Pons (tissue), 1 donor: ENCODE results near the gene MAP6.
"Not testable (repeated sequence)": the region's sequence is repeated elsewhere in the genome, so short reads cannot be mapped to it uniquely, and the experiment has no call there.

Source experiments
- DNase-seq: peaks from one replicate; pipeline ENCODE4 v3.0.0-alpha.2; 2016; ENCODE audit warnings: low spot score

Gene MAP6

DNA sequence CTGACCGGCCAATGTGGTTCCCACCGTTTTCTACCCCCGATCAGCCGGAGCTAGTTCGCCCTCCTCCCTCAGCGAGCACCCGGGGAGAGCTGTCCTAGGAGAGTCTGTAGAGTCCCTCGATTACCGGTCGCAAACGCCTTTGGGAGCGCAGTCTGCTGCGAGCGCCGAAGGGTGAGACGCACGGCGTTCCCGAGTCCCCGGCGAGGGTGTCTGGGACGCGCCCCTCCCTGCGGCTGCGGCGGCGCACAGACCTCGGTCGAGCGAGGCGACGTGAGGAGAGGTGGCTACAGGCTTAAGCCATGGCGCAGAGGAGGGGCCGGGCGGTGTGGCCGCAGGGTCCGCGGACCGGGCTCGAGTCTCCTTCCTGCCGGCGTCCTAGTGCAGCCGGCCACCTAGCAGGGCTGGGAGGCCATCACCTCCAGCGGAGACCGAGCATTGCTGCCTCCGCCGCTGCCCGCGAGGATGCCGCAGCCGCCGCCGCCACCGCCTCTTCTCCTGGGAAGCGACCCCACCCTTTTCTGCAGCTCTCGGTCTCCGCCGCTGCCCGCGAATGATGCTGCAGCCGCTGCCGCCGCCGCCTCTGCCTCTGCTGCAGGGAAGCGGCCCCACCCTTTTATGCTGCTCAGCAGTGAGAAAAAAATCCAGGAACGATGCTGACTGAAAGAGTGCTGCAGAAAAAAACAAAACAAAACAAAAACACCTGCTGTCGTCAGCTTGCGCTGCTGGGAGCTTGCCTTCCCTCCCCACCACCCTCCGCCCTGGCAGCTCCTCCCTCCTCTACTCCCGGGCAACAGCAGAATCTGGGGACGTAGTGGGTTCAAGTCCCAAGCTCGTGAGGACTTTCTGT, at the start of gene MAP6:
Gene MAP6, minus strand, starts transcription at position 588 of the 847 bp plus-strand sequence. CDS start 669 bp downstream, outside the sequence.
- DNase-seq: peak; percentile 32

DNA sequence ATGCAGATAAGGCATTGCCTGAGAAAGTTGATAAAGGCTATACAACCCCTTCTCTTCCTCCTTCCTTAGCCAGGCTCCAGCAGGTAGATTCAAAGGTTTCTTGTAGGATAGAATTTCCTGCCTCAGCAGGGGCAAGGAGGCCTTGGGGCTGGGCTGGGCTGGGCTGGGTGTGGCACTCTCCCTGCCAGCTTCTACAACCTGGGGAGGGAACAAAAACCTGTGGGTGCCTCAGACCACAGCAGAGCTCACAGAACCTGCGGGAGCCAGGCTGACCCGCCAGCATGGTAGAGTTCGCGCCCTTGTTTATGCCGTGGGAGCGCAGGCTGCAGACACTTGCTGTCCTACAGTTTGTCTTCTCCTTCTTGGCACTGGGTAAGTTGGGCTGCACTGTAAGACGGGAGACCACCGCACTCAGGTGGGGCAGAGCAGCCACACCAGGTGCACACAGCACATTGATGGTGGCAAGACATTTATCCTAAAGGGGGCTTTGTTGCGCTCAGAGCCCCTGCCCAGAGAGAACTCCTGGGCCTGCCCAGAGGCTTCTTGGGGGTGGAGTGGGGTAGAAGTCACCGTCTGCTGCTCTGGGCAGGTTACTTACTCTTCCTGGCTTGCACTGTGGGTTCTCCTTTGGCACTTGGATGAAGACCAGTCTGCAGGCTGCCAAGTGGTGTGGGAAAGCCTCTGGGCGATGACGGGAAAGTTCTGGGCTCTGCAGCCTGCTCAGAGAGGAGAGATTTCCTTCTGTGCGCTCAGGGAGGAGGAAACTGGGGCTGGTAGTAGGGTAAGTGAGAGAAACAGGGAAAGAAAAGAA, 49.0 kb upstream of the MAP6 start, which contains the start of gene MOGAT2:
Gene MOGAT2, plus strand, starts transcription at position 231 of the 811 bp plus-strand sequence. Its CDS starts 51 bp downstream, at position 282.
- DNase-seq: no peak

DNA sequence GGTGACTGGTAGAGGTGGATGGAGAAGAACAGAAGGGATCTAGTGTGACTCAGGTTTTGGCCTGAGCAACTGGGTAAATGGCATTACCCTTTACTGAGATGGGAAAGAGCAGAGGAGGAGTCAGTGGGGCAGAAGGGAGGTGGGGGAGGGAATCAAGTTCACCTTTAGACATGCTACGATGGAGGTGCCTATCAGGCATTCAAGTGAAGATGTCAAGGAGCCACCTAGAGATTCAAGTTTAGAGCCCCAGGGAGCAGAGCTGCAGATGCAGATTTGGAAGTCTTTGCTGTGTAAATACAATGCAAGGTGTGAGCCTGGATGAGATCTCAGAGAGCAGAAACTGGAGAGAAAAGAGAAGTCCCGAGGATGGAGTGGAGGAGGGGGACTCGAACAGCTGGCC, 47.8 kb upstream of the MAP6 start:
- DNase-seq: no peak

DNA sequence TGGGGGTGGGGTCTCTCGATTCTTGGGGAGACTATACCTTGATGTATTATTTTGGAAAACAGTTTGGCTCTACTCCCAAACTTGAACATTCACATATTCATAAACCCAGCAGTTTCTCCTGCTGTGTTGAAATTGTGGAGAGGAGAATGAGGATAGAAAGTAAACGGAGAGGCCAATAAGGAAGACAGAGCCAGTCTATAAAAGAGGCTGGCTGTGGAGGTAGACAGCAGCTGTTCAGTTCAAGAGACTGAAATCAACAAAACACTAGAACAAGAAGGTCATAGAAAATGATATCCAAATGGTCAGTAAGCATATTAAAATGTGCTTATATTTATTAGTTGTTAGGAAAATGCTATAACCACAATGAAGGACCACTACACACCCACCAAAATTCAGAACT, 46.9 kb upstream of the MAP6 start:
- no peak for DNase-seq

DNA sequence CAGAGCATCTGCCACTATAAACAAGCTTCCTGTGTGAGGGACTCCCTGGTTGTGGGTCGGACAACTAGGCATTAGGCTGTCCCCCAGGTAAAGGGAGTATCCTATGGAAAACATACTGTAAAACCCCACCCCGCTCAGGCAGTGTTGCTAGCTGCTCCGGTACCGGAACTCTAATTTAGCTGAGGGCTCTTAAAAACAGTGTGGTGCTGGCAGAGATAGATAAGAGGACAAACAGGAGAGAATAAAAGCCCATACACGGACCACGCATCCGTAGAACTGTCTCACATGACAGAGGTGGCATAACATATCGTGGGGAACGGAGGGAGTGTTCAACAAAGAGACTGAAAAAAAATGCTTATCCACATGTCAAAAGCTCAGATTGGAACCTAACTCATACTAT, 45.4 kb upstream of the MAP6 start:
- no peak for DNase-seq

DNA sequence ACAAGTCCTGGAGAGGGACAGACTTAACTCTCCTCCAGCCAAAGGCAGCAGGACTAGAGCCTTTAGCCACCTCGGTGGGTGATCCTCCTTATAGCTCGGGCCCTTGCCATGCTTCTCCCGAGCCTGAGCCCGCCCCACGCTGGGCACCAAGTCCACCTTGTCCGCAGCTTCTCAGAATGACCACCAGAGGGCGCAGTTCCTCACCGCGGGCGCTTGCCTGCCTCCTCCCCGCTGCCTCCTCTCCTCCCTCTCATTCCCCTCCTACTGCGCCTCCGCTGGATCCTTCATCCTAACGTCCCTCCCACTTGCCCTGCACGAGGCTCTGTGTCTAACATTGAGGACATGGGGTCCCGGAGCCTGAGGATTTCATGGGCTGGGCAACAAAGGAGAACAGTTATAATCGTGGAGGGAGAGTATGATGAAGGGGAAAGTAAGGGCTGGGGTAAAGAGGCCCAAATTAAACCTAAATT, 37.5 kb upstream of the MAP6 start:
- DNase-seq: peak; percentile 62

DNA sequence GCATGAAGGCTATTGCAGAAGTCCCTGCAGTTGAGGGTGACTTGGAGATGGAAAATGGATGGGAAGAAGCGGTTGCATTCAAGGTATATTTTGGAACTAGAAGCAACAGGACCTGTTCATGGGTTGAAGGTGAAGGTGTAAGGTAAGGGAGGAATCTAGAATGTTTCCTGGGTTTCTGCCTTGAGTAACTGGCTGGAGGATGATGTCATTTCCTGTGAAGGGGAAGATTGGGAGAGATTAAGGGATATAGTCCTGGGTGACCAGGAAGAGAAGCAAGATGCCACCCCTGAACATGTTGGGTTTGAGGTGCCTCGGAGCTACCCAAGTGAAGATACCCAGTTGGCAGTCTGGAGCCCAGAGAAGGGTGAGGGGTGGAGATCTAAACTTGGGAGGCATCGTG, 36.7 kb upstream of the MAP6 start:
- no peak for DNase-seq

DNA sequence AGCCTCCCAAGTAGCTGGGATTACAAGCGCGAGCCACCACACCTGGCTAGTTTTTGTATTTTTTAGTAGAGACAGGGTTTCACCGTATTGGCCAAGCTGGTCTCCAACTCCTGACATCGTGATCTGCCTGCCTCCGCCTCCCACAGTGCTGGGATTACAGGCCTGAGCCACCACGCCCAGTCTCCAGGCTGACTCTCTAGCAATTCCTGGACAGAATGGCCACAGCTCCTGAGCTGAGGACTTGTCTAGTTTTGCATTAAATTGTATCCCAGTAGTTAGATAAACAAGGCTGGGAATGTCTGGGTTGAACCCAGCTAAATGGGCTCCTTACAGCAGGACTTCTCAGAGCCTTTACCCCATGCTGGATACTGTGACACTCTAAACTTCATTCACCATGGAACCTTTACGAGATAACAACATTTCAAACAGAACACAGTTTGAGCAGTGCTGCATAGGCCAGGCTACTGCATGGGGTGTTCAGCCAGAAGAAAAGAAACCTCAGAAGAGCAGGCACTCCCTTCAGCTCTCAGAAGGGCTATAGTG, 34.9 kb upstream of the MAP6 start:
- DNase-seq: no peak

DNA sequence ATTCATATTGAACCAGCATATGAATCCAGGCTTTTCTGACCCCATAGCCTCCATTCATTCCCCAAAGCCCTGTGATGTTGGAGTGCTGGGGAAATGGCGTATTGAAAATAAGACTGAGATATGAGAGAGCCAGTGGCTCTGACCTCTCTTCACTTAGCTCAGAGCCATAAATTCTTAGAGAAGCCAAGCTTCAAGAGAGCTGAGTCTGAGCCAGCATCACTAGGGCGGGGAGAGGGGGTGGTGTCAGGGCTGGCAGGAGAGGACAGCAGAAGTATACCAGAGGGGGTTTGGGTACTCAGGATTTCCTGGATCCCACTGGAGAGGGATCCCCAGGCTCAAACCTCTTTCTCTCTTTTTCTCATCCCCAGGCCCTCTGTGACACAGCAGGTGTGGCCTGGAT, 32.1 kb upstream of the MAP6 start:
- no peak for DNase-seq

DNA sequence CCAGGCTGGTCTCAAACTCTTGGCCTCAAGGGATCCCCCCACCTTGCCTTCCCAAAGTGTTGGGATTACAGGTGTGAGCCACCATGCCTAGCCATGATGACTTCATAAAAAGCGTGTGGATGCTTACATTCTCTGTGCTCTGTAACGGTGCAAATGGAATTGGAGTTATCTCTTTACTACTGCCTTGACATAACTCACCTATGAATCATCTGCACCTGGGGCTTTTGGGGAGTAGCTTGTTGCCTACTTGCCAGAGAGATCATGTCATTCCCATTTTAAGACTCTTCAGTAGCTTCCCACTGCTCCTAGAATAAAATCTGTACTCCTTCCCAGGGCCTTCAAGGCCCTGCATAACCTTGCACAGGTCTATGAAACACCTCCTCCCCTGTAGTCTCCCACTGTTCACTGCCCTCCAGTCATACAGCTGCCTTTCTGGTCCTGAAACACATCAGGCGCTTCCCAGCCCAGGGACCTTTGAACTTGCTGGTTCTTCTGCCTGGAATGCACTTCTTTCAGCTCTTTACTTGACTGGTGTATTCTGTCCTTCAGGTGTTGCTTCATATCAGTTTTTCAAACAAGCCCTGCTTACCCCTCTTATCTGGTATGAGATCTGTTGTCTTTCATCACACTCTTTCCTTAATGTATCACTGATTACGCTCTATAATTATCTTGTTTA, 29.2 kb upstream of the MAP6 start:
- no peak for DNase-seq

DNA sequence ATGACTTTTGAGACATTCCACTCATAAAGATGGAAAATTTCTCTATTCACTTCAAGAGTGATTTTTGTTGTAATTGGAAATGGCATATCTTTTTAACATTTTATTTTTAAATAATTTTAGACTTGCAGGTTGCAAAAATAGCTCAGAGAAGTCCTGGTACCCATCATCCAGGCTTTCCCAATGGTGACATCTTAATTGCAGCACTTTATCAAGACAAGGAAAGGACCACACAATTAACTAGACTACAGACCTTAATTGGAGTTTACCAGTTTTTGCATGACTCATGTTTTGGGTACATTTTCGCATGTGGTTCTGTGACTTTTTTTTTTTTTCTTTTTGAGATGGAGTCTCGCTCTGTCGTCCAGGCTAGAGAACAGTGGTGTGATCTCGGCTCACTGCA, 23.0 kb upstream of the MAP6 start:
- DNase-seq: no peak

DNA sequence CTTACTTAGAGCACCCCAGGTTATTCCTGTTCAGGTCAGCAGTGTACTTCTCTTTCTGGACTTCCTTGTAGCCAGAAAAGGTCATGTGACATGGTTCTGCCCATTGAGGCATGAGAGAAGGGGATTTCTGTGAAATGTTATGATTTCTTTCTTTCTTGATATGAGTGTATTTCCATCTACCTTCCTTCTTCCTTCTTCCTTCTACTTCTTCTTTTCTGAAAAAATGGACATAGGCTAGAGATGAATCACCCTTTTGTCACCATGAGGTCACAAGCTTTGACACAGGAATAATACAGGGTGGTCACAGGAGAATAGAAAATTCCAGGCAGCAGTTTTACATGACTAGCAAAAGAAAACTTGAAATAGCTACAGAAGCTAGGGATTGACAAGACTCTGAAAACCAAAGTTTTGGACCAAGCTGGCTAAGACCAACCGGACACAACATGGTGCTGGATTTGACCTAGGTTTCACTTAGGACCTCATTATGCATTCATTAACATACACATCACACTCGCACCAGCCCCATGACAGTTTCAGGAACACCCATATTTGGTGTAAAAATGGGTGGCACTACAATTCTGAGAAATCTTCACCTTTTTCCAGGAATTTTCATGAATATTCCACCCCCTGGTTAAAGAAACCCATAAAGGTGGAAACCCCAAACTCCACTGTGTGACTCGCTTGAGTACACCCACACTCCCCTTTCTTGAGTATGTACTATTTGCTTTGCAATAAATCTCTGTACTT, 21.2 kb upstream of the MAP6 start:
- DNase-seq: no peak

DNA sequence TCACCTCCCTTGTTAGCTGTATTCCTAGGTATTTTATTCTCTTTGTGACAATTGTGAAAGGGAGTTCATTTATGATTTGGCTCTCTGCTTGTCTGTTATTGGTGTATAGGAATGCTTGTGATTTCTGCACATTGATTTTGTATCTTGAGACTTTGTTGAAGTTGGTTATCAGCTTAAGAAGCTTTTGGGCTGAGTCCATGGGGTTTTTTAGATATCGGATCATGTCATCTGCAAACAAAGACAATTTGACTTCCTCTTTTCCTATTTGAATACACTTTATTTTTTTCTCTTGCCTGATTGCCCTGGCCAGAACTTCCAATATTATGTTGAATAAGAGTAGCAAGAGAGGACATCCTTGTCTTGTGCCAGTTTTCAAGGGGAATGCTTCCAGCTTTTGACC, 15.0 kb upstream of the MAP6 start:
- DNase-seq: not testable (repeated sequence)

DNA sequence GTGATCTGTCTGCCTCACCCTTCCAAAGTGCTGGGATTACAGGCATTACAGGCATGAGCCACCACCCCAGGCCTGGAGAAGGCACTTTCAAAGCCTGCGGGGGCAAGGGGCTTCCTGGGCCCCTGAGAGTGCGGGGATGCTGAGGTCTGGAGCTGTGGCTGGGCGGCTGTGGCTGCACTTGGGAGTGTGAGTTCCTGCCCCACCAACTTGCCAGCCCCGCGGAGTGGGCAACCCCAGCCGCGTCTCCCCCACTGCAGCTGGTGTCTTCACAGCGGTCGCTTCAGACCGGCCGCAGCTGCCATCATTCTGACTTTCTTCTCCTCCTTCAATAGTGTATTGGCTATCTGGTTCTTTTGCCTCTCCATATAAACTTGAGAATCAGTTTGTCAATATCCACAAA, 10.7 kb upstream of the MAP6 start:
- DNase-seq: no peak

DNA sequence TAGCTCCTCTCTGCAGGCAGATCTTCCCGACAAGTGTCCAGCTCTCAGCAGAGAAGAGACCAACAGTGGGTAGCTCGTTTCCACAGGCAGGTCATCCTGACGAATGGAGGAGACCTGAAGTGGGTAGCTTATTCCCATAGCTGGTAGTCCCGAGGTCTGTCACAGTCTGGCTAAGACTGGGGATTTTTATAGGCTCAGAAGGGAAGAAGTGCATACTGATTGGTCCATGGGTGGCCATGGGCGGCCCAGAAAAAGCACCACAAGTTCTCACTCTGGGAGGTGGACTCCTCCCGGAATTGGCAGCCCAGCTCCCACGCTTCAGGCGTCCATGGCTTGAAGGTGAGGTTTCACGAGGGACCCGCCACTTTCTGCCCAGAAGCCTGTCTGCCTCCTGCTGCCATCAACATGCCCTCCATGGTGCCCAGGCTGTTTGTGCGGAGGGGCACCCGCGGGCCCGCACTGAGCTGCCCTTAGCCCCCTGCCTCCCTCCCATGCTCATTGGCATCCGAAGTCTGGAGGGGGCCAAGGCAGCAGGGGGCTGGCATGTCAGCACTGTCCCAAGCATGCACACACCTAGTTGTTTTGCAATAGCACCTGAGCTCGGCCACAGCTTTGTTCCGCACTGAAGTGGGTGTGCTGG, 9.9 kb upstream of the MAP6 start:
- no peak for DNase-seq

DNA sequence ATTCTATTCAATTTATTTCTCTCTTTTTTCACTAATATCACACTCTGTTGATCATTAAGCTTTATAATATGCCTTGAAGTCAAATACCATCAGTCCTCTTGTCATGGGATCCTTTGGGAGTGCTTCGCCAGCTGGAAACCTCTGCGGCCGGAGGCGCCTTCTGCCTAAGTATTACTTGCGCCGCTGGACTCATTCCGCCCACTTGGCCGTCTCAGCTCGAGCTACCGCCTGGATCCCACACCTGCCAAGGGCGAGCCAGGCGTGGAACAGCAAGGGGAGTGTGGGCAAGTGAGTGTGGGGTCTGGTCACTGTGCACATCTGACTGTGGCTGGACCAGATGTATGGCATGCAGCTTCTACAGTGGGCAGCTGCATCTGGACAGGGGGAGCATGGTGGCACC, 9.1 kb upstream of the MAP6 start:
- DNase-seq: no peak

DNA sequence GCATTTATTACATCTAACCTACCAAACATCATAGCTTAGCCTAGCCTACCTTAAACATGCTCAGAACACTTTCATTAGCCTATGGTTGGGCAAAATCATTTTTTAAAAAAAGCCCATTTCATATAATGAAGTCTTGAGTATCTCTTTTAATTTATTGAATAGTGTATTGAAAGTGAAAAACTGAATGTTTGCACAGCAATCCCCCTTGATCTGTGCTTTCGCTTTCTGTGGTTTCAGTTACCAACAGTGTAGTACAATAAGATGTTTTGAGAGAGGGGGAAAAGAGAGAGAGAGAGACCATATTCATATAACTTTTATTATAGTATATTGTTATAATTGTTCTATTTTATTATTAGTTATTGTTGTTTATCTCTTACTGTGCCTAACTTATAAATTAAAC, 8.4 kb upstream of the MAP6 start:
- DNase-seq: no peak

DNA sequence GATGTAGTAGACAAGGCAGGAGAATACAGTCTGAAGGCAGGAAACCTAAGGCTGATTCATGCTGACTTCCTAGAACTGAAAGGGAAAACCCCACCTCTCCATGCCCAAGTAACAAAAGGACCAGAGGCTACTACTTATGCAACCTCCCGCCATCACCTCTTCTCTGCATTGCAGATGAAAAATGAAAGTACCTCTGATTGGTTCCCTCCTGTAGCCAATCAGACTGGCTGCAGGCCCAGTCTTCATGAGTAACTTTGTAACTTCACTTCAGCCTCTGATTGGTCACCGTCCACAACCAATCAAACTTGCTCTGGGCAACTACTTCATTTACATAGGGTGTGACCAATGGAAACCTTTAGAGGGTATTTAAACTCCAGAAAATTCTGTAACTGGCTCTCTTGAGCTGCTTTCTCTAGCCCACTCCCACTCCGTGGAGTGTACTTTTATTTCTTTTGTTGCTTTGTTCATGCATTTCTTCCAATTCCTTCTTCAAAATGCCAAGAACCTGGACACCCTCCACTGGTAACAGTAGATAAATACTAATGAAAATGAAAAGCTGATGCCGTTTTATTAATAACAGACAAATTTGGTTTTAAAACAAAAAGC, 5.2 kb upstream of the MAP6 start:
- DNase-seq: no peak

DNA sequence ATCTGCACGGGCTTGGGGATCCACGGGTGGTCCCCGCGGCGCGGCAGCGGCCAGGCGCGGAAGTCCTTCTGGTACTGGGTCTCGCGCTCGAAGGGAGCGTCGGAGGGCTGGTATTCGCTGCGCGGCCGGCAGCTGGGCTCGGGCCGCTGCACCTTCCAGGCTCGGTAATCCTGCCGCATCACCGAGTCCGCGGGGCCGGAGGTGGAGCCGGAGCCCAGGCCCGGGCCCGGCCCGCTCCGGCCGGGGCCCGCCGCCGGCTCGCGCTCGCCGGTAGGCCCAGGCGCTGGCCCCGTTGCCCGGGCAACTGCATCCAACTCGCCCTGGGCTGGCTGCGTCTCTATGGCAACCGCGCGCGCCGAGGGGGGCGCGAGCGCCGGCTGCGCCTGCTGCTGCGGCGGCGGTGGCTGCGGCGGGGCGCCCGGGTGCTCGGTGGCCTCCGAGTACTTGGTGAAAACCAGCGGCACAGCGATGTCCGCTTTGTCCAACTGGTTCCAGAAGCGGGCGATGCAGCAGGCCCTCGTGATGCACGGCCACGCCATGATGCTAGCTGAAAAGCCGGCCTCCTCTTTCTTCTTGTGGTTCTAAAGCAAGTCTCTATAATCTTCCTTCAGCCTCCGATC, 897 bp downstream of the MAP6 start:
- DNase-seq: peak; percentile 44

DNA sequence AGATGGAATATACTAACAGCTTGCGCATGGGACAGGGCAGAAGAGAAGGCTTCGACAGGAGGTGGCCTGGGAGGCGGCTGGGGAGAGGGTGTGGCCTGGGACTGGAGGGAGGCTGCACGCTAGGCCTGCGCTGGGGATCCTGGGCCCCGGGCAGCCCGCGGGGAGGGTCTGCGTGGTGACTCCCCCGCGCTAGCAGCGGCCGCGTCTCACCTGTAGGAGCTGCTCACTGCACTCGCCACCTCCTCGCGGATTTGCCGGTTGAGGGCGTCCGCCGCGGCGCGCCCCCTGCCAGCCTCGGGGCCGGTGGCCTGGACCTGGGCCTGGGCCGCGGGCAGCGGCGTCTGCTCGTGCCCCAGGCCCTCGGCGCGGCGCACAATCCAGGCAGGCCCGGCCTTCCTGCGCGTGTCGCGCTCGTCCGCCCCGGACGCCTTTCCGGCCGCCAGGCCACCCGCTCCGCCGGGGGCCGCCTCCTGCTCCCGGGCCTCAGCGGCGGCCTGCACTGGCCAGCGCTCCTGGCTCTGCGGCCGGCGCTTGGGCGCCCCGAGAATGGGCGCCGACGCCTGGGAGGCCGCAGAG, 1.5 kb downstream of the MAP6 start:
- DNase-seq: no peak
